Ovary (tissue), 9 donors: Measurements from ENCODE around the gene LRRN3. TPM values are rescaled to one million over a fixed set of nuclear protein-coding genes. Genes with fewer than 3 reads are reported as not detected.

Source experiments
- DNase-seq, 5 donors: peaks; one replicate each; pipeline ENCODE4 v3.0.0-alpha.2; 2019 to 2020
- H3K27ac ChIP-seq, 2 donors: fragments of 200-600 bp; one replicate each; pipeline versions ENCODE4 v1.5.1 to v1.8.0; 2019 to 2022
- H3K27me3 ChIP-seq: fragments of 200-600 bp; one replicate; pipeline ENCODE4 v1.8.0; 2022
- H3K36me3 ChIP-seq: fragments of 200-600 bp; sonication (generic); one replicate; pipeline ENCODE4 v1.5.1; 2019
- H3K4me1 ChIP-seq: one replicate; pipeline ENCODE4 v1.8.1; 2013; ENCODE audit warnings: mild to moderate bottlenecking, moderate library complexity; ENCODE audit not compliant: insufficient read depth
- H3K4me3 ChIP-seq: fragments of 200-600 bp; sonication (generic); one replicate; pipeline ENCODE4 v1.5.1; 2017
- H3K9me3 ChIP-seq, 2 donors: fragments of 200-600 bp in 1 of 2; sonication (generic) in 1 of 2; one replicate each; pipeline versions ENCODE4 v1.5.1 to v1.8.1; 2013 to 2019; ENCODE audit warnings: mild to moderate bottlenecking in 1 of 2, moderate library complexity in 1 of 2
- EP300 ChIP-seq: sonication (generic); formaldehyde crosslinking; IDR thresholded peaks from one replicate; pipeline ENCODE4 v1.6.1; 2017; ENCODE audit warnings: antibody characterized with exemption
- POLR2A ChIP-seq: fragments of 450-650 bp; IDR thresholded peaks from one replicate; pipeline ENCODE4 v1.6.1; 2017; ENCODE audit warnings: antibody characterized with exemption, mild to moderate bottlenecking, moderate library complexity
- WGBS, 3 donors: extraction: QIAGEN DNeasy Blood & Tissue Kit in 1 of 3; methylation state at CpG; one replicate each; pipeline versions ENCODE4 v1.1.5 to v1.1.7; 2013 to 2017; 5-methylcytosine and 5-hydroxymethylcytosine counted together
- intact Hi-C, 4 donors: fragments of 100-400 bp; cut with DNase I; formaldehyde crosslinking; loops; one replicate each; pipeline versions ENCODE4 v1.11.0 to v1.15.1; 2022 to 2023
- polyA plus RNA-seq, 2 donors: library from polyadenylated mRNA; stranded (reverse); fragments of 200-250 nt in 1 of 2; fragments of 350-450 nt in 1 of 2; fragmentation: Illumina TruSeq in 1 of 2; extraction: RNeasy Lipid Tissue Mini Kit (QIAGEN cat#74804) in 1 of 2; gene quantifications; one replicate each; pipeline ENCODE4 v1.2.3, GENCODE V29; 2013 to 2014
- total RNA-seq, 7 donors: library from RNA; depleted of rRNA in 2 of 7; stranded (reverse); fragments of >200 nt in 2 of 7; fragmentation: NEBNext Ultra II Directional in 3 of 7; extraction: Animal tissue kit (Norgen Biotek cat#: 25700) in 3 of 7; gene quantifications; one replicate each; pipeline versions ENCODE4 v1.1.0 to v1.2.4, GENCODE V29; 2016 to 2023
- TF ChIP-seq, protein P1 (sequence below), 3 donors: fragments of 450-650 bp in 2 of 3; fragments of 200-600 bp in 1 of 3; IDR thresholded peaks; one replicate each; pipeline versions ENCODE4 v1.5.1 to v1.8.0; 2016 to 2022; ENCODE audit warnings: antibody characterized with exemption in 3 of 3, mild to moderate bottlenecking in 1 of 3
- donor health status: DM: no; HTN: no; CAD: no; lungs with moderate emphysema.
- donor health status: DM: no; HTN: no; CAD: no.
- donor health status: Bipolar disorder and iron deficiency.
- donor health status: DM: yes; HTN: yes; CAD: no.
- donor health status: DM: no; HTN: no; CAD: no.
- donor health status: DM: yes; HTN: yes; CAD: no.

The LRRN3 gene
- total and polyA plus RNA-seq, 9 donors = 0.24 to 5.3 (median 1.1) TPM

GRCh38 chr7:111085356-111085755 is 5.6 kb upstream of the LRRN3 start:
- intact Hi-C loops = no loop called here

DNA sequence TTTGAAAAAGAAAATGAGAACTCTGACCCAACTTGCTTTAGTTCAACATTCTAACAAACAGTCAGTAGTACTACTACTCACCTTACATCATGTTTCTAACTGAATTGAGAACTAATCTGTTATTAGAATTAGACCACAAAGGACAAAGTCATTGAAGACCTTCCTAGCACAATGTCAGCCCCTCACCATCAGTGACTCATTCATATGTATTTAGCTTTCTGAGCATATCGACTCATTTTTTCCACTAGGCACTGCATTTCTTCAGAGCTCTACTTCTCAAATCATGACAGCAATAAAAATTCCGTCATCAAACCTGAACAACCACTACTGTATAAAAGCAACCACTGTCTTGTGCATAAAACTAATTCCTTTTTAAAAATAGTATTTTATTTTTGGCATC is 4.4 kb upstream of the LRRN3 start:
- intact Hi-C loops = no loop called here

More at GRCh38 chr7:111085356-111085755, 5.6 kb upstream of the LRRN3 start:
- no peaks in the 10 kb centered on the region for H3K4me1 ChIP-seq
- H3K9me3 ChIP-seq = no peaks in the 10 kb centered on the region
- TF ChIP-seq, protein P1, sequence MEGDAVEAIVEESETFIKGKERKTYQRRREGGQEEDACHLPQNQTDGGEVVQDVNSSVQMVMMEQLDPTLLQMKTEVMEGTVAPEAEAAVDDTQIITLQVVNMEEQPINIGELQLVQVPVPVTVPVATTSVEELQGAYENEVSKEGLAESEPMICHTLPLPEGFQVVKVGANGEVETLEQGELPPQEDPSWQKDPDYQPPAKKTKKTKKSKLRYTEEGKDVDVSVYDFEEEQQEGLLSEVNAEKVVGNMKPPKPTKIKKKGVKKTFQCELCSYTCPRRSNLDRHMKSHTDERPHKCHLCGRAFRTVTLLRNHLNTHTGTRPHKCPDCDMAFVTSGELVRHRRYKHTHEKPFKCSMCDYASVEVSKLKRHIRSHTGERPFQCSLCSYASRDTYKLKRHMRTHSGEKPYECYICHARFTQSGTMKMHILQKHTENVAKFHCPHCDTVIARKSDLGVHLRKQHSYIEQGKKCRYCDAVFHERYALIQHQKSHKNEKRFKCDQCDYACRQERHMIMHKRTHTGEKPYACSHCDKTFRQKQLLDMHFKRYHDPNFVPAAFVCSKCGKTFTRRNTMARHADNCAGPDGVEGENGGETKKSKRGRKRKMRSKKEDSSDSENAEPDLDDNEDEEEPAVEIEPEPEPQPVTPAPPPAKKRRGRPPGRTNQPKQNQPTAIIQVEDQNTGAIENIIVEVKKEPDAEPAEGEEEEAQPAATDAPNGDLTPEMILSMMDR (IDR thresholded peaks at IDR 0.05) = no peak
- no peak for TF ChIP-seq POLR2A
- TF ChIP-seq EP300 = no peak
- H3K36me3 ChIP-seq = no peaks in the 10 kb centered on the region
- H3K27me3 ChIP-seq = no peaks in the 10 kb centered on the region
- DNase-seq = no peak
- whole genome bisulfite sequencing, 3 donors = 94 to 99% (median 97%) methylated on average over 3 of the region's 3 CpGs
- H3K4me3 ChIP-seq = no peak overlapping the region
- H3K27ac ChIP-seq = no peak overlapping the region

GRCh38 chr7:111088328-111088727 is 2.6 kb upstream of the LRRN3 start:
- H3K27ac ChIP-seq = no peak overlapping the region
- H3K9me3 ChIP-seq = no peaks in the 10 kb centered on the region
- peaks cover 2% of the 10 kb centered on the region for H3K4me1 ChIP-seq
- WGBS, 3 donors = 88 to 91% (median 90%) methylated on average over 1 of the region's 1 CpG
- no peak overlapping the region for H3K4me3 ChIP-seq
- TF ChIP-seq EP300 (no peak), POLR2A (no peak)
- TF ChIP-seq, protein P1 (IDR thresholded peaks at IDR 0.05) = no peak
- DNase-seq = no peak
- H3K36me3 ChIP-seq = no peaks in the 10 kb centered on the region
- H3K27me3 ChIP-seq = no peaks in the 10 kb centered on the region
- intact Hi-C loops = no loop called here

More for the DNA sequence above, 4.4 kb upstream of the LRRN3 start:
- TF ChIP-seq, protein P1 (IDR thresholded peaks at IDR 0.05) = no peak
- no peak for TF ChIP-seq EP300
- no peak for TF ChIP-seq POLR2A
- Histone ChIP-seq H3K36me3 (no peaks in the 10 kb centered on the region), H3K27me3 (no peaks in the 10 kb centered on the region), H3K9me3 (no peaks in the 10 kb centered on the region), H3K4me3 (no peak overlapping the region), H3K27ac (no peak overlapping the region), H3K4me1 (peaks cover 2% of the 10 kb centered on the region)
- DNase-seq = no peak
- 88 to 94% (median 91%) methylated on average over 2 of the region's 2 CpGs for WGBS, 3 donors

- no peaks in the 10 kb centered on the region for H3K9me3 ChIP-seq
- no peak for TF ChIP-seq POLR2A
- TF ChIP-seq, protein P1 (IDR thresholded peaks at IDR 0.05) = peak; percentile 16 to 37 (median 35)
- no peak for DNase-seq
- H3K27ac ChIP-seq = no peak overlapping the region
- no peaks in the 10 kb centered on the region for H3K27me3 ChIP-seq
- no peaks in the 10 kb centered on the region for H3K36me3 ChIP-seq
- peaks cover 2% of the 10 kb centered on the region for H3K4me1 ChIP-seq
- WGBS, 3 donors = 39 to 65% (median 49%) methylated on average over 1 of the region's 1 CpG
- intact Hi-C loops = loop anchor here in 2 of 4 donors (5.0 kb wide), 2 partner anchors 392 to 397 kb away; no protein-coding TSS in a partner anchor
- no peak overlapping the region for H3K4me3 ChIP-seq
Measured at GRCh38 chr7:111089822-111090426, 1.0 kb upstream of the LRRN3 start.
